Activated CD8-positive, alpha-beta memory T cell treated with anti-CD3 and anti-CD28 coated beads, Interleukin-2, amount 50 U/mL, for 4 hours (primary cell): ENCODE results near the gene TBC1D16.
A peak's percentile ranks its signal among the peaks of the same experiment; 100 is the strongest.
"Not testable (repeated sequence)": the region's sequence is repeated elsewhere in the genome, so short reads cannot be mapped to it uniquely, and the experiment has no call there.

ENCODE experiments used
- DNase-seq: peaks from one replicate; pipeline ENCODE4 v3.0.0-alpha.2; 2020

The TBC1D16 gene

GRCh38 chr17:80002690-80003490 lies 32.8 kb downstream of the TBC1D16 start:
- DNase-seq, result no peak

DNA sequence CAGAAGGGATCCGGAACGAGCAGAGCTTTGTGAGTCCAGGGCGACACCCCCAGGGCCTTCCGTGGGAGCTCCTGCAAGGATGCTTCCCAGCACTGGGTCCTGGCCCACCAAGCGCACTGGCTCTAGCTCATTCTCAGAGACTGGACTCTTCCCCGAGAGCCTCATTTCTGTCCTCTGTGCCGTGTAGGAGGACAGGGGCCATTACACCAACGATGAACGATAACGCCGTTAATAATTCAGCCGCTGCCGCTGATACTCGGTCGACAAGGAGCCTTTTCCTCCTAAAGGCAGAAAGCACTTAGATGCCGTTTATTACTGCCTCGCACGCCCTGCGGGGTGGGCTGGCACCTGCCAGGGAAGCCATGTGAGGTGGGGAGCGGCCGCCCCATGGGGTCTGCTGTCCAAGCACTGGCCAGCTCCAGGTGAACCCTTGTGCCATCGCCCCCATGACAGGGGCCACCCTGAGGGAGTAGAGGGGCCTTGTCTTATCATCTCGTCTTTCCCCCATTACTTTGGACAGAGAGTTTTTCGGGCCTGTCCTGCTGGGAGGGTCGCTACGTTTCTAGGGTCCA lies 33.5 kb downstream of the TBC1D16 start:
- no peak for DNase-seq

- no peak for DNase-seq
These were observed 34.5 kb downstream of the TBC1D16 start for GRCh38 chr17:80000981-80001775.

DNA sequence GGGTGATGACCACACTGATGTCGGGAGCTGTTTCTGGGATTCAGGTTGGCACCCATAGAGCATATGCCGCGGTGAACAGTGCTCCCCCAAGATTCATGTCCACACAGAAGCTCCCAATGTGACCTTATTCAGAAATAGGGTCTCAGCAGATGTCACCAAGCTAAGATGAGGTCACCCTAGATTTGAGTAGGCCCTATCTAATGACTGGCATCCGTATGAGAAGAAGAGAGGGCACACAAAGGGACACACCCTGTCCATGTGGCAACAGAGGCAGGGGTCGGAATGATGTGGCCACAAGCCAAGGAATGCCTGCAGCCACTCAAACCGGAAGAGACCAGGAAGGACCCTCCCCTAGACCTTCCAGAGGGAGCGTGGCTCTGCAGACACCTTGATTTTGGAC lies 35.5 kb downstream of the TBC1D16 start:
- no peak for DNase-seq

- peak; percentile 41 for DNase-seq
These were observed 38.5 kb downstream of the TBC1D16 start for GRCh38 chr17:79997011-79997660.

DNA sequence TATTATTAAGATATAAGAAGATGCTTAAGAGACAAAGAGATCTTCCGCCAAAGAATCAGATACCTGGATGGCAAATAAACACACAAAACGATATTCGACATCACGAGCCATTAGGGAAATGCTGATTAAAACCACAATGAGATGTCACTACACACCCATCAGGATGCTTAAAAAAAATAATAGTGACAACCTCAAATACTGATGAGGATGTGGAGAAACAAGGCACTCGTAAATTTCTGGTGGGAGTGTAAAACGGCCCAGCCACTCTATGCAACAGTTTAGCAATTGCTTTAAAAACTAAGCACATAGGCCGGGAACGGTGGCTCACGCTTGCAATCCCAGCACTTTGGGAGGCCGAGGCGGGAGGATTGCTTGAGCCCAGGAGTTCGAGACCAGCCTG lies 39.4 kb downstream of the TBC1D16 start:
- DNase-seq, result no peak

- DNase-seq, result no peak
These were observed 40.0 kb downstream of the TBC1D16 start for GRCh38 chr17:79995696-79996095.

GRCh38 chr17:79994602-79995001 lies 41.1 kb downstream of the TBC1D16 start:
- no peak for DNase-seq

DNA sequence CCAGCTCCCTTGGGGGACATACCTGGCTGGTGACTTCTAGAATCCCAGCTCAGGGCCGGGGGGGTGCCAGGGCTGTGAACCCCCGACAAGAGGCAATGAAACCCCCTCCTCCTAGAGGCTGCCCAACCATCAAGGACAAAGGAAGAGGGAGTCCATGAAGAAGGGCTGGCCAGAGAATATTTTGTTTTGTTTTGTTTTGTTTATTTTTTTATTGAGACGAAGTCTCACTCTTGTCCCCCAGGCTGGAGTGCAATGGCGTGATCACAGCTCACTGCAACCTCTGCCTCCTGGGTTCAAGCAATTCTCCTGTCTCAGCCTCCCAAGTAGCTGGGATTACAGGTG lies 41.5 kb downstream of the TBC1D16 start:
- not testable (repeated sequence) for DNase-seq

GRCh38 chr17:79993390-79994227 lies 42.1 kb downstream of the TBC1D16 start:
- DNase-seq, result peak; percentile 54

GRCh38 chr17:79992649-79993389 lies 42.9 kb downstream of the TBC1D16 start:
- DNase-seq, result no peak

DNA sequence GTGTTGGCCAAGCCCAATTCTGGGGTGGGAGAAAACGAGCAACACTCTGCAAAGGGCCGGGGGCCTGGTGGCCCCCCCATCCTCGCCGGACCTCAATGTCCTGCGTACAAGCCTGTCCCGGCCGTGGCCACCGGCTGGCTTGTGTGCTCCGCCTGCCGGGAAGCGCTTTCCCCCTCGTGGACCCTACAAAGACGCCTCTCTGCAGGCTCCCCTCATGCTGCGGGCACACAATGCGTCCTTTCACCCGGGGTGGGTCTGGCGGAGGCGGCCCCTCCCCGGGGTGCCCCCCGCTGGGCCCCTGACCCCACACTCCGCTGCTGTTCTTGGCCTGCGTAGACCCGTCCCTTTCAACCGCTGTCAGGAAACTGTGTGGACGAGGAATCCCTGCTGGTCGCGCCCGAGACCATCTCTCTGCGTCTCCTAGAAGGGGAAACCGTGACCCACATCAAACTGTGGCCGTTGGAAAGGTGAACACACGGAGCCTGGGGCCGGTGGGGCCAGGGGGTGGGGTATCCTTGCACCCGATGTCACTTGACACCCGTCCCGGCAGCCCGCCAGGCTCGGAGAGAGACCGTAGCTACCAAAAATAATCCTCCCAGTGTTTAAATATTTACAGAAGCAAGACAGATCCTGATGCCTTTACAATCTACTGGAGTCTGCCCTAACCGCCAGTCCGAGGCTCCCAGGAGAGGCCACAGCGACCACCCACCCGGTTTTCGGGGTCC lies 43.6 kb downstream of the TBC1D16 start:
- DNase-seq, result no peak

GRCh38 chr17:79991140-79991923 lies 44.3 kb downstream of the TBC1D16 start:
- peak; percentile 82 for DNase-seq

DNA sequence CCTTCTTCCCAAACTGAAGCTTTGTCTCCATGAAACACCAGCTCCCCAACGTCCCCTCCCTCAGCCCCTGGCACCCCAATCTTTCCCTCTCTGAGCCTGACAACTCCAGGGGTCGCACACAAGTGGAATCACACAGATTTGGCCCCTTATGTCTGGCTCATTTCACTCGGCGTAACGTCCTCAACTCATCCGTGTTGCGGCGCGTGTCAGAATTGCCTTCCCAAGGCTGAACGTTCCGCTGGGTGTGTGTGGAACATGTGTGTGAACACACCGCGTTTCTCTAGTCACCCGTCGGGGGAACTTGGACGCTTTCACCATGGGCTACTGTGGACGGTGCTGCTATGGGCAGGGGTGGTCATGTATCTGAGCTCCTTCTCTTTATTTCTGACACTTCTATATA lies 45.0 kb downstream of the TBC1D16 start:
- DNase-seq, result no peak

DNA sequence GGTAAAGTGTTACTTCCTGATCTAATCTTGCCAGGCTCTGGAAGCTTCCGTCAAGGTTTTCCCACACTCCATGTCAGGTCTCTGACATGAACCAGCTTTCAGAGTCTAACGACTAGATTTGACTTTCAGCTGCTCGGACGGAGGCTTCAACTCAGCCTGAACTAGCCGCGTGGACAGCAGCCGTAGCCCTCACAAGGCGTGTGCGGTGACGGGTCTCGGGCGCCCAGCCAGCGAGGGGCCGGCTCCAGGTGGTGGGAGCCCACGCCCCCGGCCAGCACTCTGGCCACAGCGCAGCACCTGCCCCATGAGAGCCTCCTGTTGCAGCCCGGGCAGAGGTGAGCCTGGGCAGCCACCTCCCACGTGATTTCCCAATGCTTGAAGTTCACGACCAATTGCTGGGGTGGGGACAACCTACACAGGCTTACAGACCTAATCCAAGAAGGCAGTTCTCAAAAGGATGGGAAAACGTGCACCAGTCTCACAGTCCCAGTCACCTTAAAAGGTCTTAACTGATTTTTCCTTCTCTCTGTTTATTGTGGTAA lies 45.5 kb downstream of the TBC1D16 start:
- DNase-seq, result no peak

DNA sequence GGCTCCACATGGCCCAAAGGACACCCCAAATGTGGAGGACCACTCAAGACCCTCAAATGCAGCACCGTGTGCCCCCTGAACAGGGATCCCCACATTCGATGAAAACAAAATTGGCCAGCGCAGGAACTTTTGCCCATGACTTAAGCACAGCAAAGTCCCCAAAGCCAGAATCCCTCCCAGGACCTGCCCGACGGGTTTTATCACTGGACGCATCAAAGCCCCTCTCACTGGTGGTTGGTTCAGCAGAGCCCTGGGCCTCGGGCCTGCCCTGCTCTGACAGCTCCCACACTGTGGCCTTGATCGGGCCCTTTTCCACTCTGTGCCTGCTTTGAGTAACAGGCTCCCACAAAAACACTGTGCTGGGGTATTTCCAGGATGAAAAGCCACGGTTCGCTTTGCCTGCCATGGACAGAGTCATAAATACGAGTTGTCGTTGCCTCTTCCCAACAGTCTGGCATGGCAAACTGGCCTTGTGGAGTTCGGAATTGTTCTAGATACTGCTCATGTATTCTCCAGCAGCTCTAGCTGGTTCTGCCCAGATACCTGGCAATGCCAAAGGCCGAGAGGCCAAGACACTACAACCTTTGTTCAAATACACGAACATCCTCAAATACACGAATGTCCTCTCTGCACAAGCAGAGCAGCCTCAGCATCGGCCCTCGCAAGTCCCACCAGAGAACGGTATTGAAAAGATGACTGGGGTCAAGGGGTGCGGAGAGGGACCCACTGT lies 46.4 kb downstream of the TBC1D16 start:
- DNase-seq, result no peak

DNA sequence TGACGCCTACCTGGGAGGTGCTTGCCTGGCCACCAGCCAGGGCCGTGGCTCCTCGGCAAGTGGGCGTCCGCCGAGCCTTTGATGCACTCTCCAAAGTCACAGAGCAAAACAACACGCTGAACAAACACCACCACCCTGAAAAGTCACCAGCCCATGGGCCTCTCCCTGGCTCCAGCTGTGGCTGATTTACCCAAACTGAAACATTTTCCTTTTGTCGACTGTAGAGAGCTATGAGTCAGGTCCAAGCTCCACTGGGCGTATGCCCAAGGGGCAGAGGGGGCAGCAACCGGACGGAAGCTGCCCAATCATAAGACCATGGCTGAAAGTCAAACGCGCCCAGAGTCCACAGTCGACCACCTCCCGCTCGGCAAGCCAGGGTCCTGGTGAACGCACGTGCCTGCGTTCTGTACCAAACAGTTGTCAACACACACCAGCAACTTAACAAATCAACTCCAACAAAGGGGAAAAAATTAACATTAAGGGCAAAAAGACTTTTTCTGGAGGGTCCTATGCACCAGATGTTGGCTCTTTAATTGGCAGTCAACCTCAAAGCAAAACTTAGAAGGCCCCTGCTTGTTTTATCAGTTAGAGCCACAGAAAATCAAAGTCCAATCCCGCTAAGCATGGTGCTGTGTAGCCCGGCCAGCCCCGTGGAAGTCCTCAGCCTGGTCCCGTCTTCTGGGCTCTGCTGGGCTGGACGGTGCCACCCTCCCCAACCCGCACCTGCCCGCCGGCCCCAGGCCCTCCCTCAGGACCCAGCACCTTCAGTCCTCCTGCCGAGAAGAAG lies 47.3 kb downstream of the TBC1D16 start:
- DNase-seq, result no peak

GRCh38 chr17:79987935-79988184 lies 47.8 kb downstream of the TBC1D16 start:
- DNase-seq, result no peak
